ENCODE measurements around the gene QSOX1. TPM values are rescaled to one million over a fixed set of nuclear protein-coding genes. Genes with fewer than 3 reads are reported as not detected.

QSOX1 gene
- total and polyA plus RNA-seq, 9 of the 15 experiments (the other 6 are each of a cell fraction or from before 2014, with no cell fraction given), result 4.0 to 53.1 (median 15.0) TPM

DNA sequence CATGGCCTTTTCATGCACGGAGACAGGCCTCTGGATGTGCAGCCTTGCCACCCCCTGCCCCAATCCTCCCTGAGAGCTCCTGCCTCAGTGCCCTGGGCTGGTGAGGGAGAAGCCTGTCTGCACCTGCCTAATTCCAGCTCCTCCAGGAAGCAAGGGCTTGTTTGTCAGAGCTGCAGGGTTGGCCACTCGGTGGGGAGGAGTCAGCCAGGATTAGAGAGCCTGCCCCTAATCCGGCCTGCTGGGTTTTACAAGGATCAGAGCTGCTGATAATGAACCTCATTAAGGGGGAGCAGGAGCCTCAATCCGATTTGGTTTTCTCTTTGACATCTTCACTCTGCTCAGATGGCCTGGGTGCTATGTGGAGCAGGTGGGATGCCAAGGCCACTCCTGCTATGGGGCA lies 43.5 kb downstream of the QSOX1 start:
- in situ Hi-C loops (cut with MboI), result no loop called here
- FAIRE-seq (no peak), DNase-seq (ENCODE audit: extremely low read depth in 1 of 4, low spot score in 3 of 4) (no peak), ATAC-seq (peak; percentile 7; the same call in 1 of the 3 replicates)
- Histone ChIP-seq H2AFZ (ENCODE audit: low read depth, low read length) (no peak overlapping the region), H3K27me3 (ENCODE audit: control insufficient read depth in 2 of 2, insufficient read depth in 2 of 2, low read length in 2 of 2) (no peaks in the 10 kb centered on the region), H3K36me3 (ENCODE audit: control insufficient read depth, insufficient read depth, low read length) (no peaks in the 10 kb centered on the region), H3K79me2 (ENCODE audit: control insufficient read depth, insufficient read depth, low read length) (no peaks in the 10 kb centered on the region), H3K4me1 (replicated peaks in 1 of 2; ENCODE audit: control insufficient read depth in 2 of 2, insufficient read depth in 2 of 2, low read length in 2 of 2) (peaks cover 0 to 34% of the 10 kb centered on the region in 2 experiments; a peak in 2 of 5 replicates), H4K20me1 (replicated peaks; ENCODE audit: control insufficient read depth, insufficient read depth, low read length) (no peaks in the 10 kb centered on the region; the same call in 1 of the 2 replicates), H3K9ac (ENCODE audit: insufficient read depth in 1 of 2, low read depth in 2 of 2, low read length in 2 of 2) (peak overlapping the region in 1 of 2 experiments; percentile 54; a peak in 2 of 4 replicates), H3K4me3 (no peak overlapping the region), H3K4me2 (ENCODE audit: insufficient read depth, low read length) (no peak overlapping the region), H3K9me1 (ENCODE audit: control insufficient read depth, insufficient read depth, low read length) (no peaks in the 10 kb centered on the region), H3K27ac (ENCODE audit: extremely low read depth, low read depth, low read length) (no peak overlapping the region), H3K9me3 (replicated peaks; ENCODE audit: control insufficient read depth, insufficient read depth, low read depth, low read length) (no peaks in the 10 kb centered on the region)
- CTCF ChIA-PET (ENCODE audit: low intra/inter-chr PET ratio), result no interaction called here
- intact Hi-C loops (cut with micrococcal nuclease), result no loop called here
- POLR2A ChIA-PET, result interaction anchor here (1.3 kb wide), 1 partner anchor 17 kb away, joined by 3 read pairs; no protein-coding TSS in a partner anchor
- BruUV-seq (replicated peaks), result no TSS peak
- WGBS (ENCODE audit: insufficient coverage, low coverage, missing lambda C conversion rate), result 19% methylated on average over 4 of the region's 4 CpGs
- TF ChIP-seq ZNF124 (CRISPR knock-in tag; IDR thresholded peaks at IDR 0.05), result no peak
- no peak for TF ChIP-seq YBX1 (IDR thresholded peaks at IDR 0.05)
- no peak for TF ChIP-seq ZNF212 (CRISPR knock-in tag; IDR thresholded peaks at IDR 0.05)
- no peak for TF ChIP-seq ZNF717 (CRISPR knock-in tag; IDR thresholded peaks at IDR 0.05)
- no peak for TF ChIP-seq BRD4 (IDR thresholded peaks at IDR 0.05)
- no peak for TF ChIP-seq ZNF589 (CRISPR knock-in tag; IDR thresholded peaks at IDR 0.05; ENCODE audit: low read depth)
- TF ChIP-seq BDP1 (IDR thresholded peaks at IDR 0.05; ENCODE audit: insufficient read depth, insufficient read length), result no peak
- no peak for TF ChIP-seq RBM25 (IDR thresholded peaks at IDR 0.05; ENCODE audit: low read depth, low read length, severe bottlenecking)
- TF ChIP-seq, protein P1, sequence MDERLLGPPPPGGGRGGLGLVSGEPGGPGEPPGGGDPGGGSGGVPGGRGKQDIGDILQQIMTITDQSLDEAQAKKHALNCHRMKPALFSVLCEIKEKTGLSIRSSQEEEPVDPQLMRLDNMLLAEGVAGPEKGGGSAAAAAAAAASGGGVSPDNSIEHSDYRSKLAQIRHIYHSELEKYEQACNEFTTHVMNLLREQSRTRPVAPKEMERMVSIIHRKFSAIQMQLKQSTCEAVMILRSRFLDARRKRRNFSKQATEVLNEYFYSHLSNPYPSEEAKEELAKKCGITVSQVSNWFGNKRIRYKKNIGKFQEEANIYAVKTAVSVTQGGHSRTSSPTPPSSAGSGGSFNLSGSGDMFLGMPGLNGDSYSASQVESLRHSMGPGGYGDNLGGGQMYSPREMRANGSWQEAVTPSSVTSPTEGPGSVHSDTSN (CRISPR knock-in tag; IDR thresholded peaks at IDR 0.05; ENCODE audit: low read depth), result no peak
- TF ChIP-seq, protein P1 (tag; conservative IDR thresholded peaks at IDR 0.05; ENCODE audit: low read depth), result no peak
- no peak for TF ChIP-seq MAFG (tag; conservative IDR thresholded peaks at IDR 0.05)
- TF ChIP-seq, protein P2, sequence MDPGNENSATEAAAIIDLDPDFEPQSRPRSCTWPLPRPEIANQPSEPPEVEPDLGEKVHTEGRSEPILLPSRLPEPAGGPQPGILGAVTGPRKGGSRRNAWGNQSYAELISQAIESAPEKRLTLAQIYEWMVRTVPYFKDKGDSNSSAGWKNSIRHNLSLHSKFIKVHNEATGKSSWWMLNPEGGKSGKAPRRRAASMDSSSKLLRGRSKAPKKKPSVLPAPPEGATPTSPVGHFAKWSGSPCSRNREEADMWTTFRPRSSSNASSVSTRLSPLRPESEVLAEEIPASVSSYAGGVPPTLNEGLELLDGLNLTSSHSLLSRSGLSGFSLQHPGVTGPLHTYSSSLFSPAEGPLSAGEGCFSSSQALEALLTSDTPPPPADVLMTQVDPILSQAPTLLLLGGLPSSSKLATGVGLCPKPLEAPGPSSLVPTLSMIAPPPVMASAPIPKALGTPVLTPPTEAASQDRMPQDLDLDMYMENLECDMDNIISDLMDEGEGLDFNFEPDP (CRISPR knock-in tag; IDR thresholded peaks at IDR 0.05), result no peak
- TF ChIP-seq SMARCA4 (IDR thresholded peaks at IDR 0.05), result no peak
- TF ChIP-seq MED1 (CRISPR knock-in tag; IDR thresholded peaks at IDR 0.05; ENCODE audit: borderline replicate concordance), result no peak
- no peak for TF ChIP-seq ZNF23 (CRISPR knock-in tag; IDR thresholded peaks at IDR 0.05)
- TF ChIP-seq, protein P3, sequence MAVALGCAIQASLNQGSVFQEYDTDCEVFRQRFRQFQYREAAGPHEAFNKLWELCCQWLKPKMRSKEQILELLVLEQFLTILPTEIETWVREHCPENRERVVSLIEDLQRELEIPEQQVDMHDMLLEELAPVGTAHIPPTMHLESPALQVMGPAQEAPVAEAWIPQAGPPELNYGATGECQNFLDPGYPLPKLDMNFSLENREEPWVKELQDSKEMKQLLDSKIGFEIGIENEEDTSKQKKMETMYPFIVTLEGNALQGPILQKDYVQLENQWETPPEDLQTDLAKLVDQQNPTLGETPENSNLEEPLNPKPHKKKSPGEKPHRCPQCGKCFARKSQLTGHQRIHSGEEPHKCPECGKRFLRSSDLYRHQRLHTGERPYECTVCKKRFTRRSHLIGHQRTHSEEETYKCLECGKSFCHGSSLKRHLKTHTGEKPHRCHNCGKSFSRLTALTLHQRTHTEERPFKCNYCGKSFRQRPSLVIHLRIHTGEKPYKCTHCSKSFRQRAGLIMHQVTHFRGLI (CRISPR knock-in tag; IDR thresholded peaks at IDR 0.05), result no peak
- no peak for TF ChIP-seq ZNF224 (CRISPR knock-in tag; IDR thresholded peaks at IDR 0.05)
- TF ChIP-seq ETV1 (tag; conservative IDR thresholded peaks at IDR 0.05; ENCODE audit: low read depth), result no peak
- TF ChIP-seq CHD1 (IDR thresholded peaks at IDR 0.05; ENCODE audit: low read length), result no peak

All from K562 (cell line).